Caco-2 (cell line): ENCODE data around the gene IFNA4. TPM values are rescaled to one million over a fixed set of nuclear protein-coding genes. Genes with fewer than 3 reads are reported as not detected.

Experiments used
- BruUV-seq: library from RNA; stranded (reverse); fragments of 400-500 nt; replicated peaks from 2 replicates; lab custom pipeline; 2021; lab: Mats Ljungman, UMichigan
- CTCF ChIA-PET: fragments of 300-600 bp; sonication (Branson Sonifier 250); formaldehyde crosslinking; loops from one replicate; lab custom pipeline; 2022; ENCODE audit warnings: antibody characterized with exemption; lab: Charles Lee
- POLR2A ChIA-PET: fragments of 300-600 bp; sonication (Branson Sonifier 250); formaldehyde crosslinking; loops from one replicate; lab custom pipeline; 2022; ENCODE audit warnings: antibody characterized with exemption; lab: Charles Lee
- DNase-seq, 2 experiments: peaks; one replicate each; pipeline versions ENCODE4 v3.0.0 to v3.0.0-alpha.2; 2020 to 2022
- H3K27me3 ChIP-seq: replicated peaks from 2 replicates; pipeline ENCODE4 v1.6.0; 2011; ENCODE audit warnings: low read length; ENCODE audit not compliant: control insufficient read depth, insufficient read depth
- H3K36me3 ChIP-seq: 2 replicates; pipeline ENCODE4 v1.5.1; 2011; ENCODE audit warnings: low read length; ENCODE audit not compliant: control insufficient read depth, insufficient read depth
- H3K4me1 ChIP-seq: fragments of 250-450 bp; sonication (Bioruptor Pico); 2 replicates; pipeline ENCODE4 v1.5.1; 2020; ENCODE audit warnings: mild to moderate bottlenecking
- H3K4me3 ChIP-seq: 2 replicates; pipeline ENCODE4 v1.5.1; 2011; ENCODE audit warnings: low read depth, mild to moderate bottlenecking, control low read depth, low read length
- H3K9me3 ChIP-seq: fragments of 250-450 bp; sonication (Bioruptor Pico); 2 replicates; pipeline ENCODE4 v1.5.1; 2020; ENCODE audit warnings: mild to moderate bottlenecking, moderate library complexity
- H3K27ac Mint-ChIP-seq: one replicate; pipeline ENCODE4 v1.8.0; 2022; ENCODE audit warnings: mixed read lengths; ENCODE audit not compliant: unreplicated experiment
- H3K27me3 Mint-ChIP-seq: one replicate; pipeline ENCODE4 v1.8.0; 2022; ENCODE audit warnings: mixed read lengths; ENCODE audit not compliant: insufficient read depth, unreplicated experiment
- H3K36me3 Mint-ChIP-seq: one replicate; pipeline ENCODE4 v1.8.0; 2022; ENCODE audit warnings: mild to moderate bottlenecking, mixed read lengths; ENCODE audit not compliant: insufficient read depth, unreplicated experiment
- H3K4me1 Mint-ChIP-seq: one replicate; pipeline ENCODE4 v1.8.0; 2022; ENCODE audit warnings: low read depth, mixed read lengths; ENCODE audit not compliant: unreplicated experiment
- H3K4me3 Mint-ChIP-seq: one replicate; pipeline ENCODE4 v1.8.0; 2022; ENCODE audit warnings: mild to moderate bottlenecking, moderate library complexity, mixed read lengths; ENCODE audit not compliant: unreplicated experiment
- H3K9me3 Mint-ChIP-seq: one replicate; pipeline ENCODE4 v1.8.0; 2022; ENCODE audit warnings: mixed read lengths; ENCODE audit not compliant: unreplicated experiment
- CTCF ChIP-seq, 2 experiments: fragments of 200-600 bp in 1 of 2; IDR thresholded peaks; 1 replicate in 1 of 2; 2 replicates in 1 of 2; pipeline versions ENCODE4 v1.5.1 to v1.8.0; 2011 to 2022; ENCODE audit warnings: antibody characterized with exemption in 1 of 2, control low read depth in 1 of 2, inconsistent platforms in 1 of 2, low read depth in 1 of 2, low read length in 1 of 2, mild to moderate bottlenecking in 1 of 2, moderate library complexity in 1 of 2; ENCODE audit not compliant: insufficient read depth in 1 of 2, severe bottlenecking in 1 of 2, unreplicated experiment in 1 of 2
- intact Hi-C: fragments of 100-400 bp; cut with micrococcal nuclease; formaldehyde crosslinking; loops from one replicate; pipeline ENCODE4 v1.10.0; 2022; ENCODE audit not compliant: unreplicated experiment
- total RNA-seq: library from RNA; stranded (reverse); gene quantifications from 2 replicates; pipeline ENCODE4 v1.2.3, GENCODE V29; 2022

Gene IFNA4
- total RNA-seq, 1 experiment from 2014 or later, result not detected

- peaks cover 14% of the 10 kb centered on the region for H3K27me3 Mint-ChIP-seq
- intact Hi-C loops, result no loop called here
These were observed 50.4 kb downstream of the IFNA4 start for GRCh38 chr9:21137020-21137419.

More at GRCh38 chr9:21137020-21137419, 50.4 kb downstream of the IFNA4 start:
- DNase-seq, result no peak
- no peaks in the 10 kb centered on the region for H3K27me3 ChIP-seq
- no peak overlapping the region for H3K4me3 ChIP-seq
- ChIA-PET POLR2A (no interaction called here), CTCF (no interaction called here)
- H3K36me3 Mint-ChIP-seq, result no peaks in the 10 kb centered on the region
- H3K4me1 Mint-ChIP-seq, result no peaks in the 10 kb centered on the region
- H3K4me3 Mint-ChIP-seq, result no peak overlapping the region
- TF ChIP-seq CTCF (IDR thresholded peaks at IDR 0.05; ENCODE audit: insufficient read depth in 1 of 2, low read depth in 1 of 2, low read length in 1 of 2, severe bottlenecking in 1 of 2, unreplicated experiment in 1 of 2), result no peak
- no peaks in the 10 kb centered on the region for H3K36me3 ChIP-seq
- H3K9me3 Mint-ChIP-seq, result no peaks in the 10 kb centered on the region
- no peaks in the 10 kb centered on the region for H3K4me1 ChIP-seq
- no TSS peak for BruUV-seq
- no peaks in the 10 kb centered on the region for H3K9me3 ChIP-seq
- no peak overlapping the region for H3K27ac Mint-ChIP-seq

Other genes starting within 250 kb of the IFNA4 start
- gene HACD4, start 155.9 kb downstream of the IFNA4 start, total RNA-seq, result not detected in 2 replicates
- gene IFNB1, start 109.6 kb downstream of the IFNA4 start, total RNA-seq, result not detected in 2 replicates
- not detected in 2 replicates for gene IFNW1, start 45.8 kb downstream of the IFNA4 start, total RNA-seq
- gene IFNA21, start 20.9 kb downstream of the IFNA4 start, total RNA-seq, result not detected in 2 replicates
- gene IFNA7, start 14.6 kb upstream of the IFNA4 start, total RNA-seq, result not detected in 2 replicates
- gene IFNA10, start 19.6 kb upstream of the IFNA4 start, total RNA-seq, result not detected in 2 replicates
- gene IFNA16, start 29.7 kb upstream of the IFNA4 start, total RNA-seq, result not detected in 2 replicates
- not detected in 2 replicates for gene IFNA17, start 40.6 kb upstream of the IFNA4 start, total RNA-seq
- not detected in 2 replicates for gene IFNA14, start 52.4 kb upstream of the IFNA4 start, total RNA-seq
- not detected in 2 replicates for gene IFNA5, start 117.7 kb upstream of the IFNA4 start, total RNA-seq
- gene KLHL9, start 147.8 kb upstream of the IFNA4 start, total RNA-seq, result 13.0 and 13.5 TPM in 2 replicates
- gene IFNA6, start 163.3 kb upstream of the IFNA4 start, total RNA-seq, result not detected in 2 replicates
- gene IFNA13, start 180.5 kb upstream of the IFNA4 start, total RNA-seq, result not detected in 2 replicates
- not detected in 2 replicates for gene IFNA2, start 197.8 kb upstream of the IFNA4 start, total RNA-seq
- not detected in 2 replicates for gene IFNA8, start 221.5 kb upstream of the IFNA4 start, total RNA-seq